Measurements from ENCODE around the gene SUGCT.

DNA sequence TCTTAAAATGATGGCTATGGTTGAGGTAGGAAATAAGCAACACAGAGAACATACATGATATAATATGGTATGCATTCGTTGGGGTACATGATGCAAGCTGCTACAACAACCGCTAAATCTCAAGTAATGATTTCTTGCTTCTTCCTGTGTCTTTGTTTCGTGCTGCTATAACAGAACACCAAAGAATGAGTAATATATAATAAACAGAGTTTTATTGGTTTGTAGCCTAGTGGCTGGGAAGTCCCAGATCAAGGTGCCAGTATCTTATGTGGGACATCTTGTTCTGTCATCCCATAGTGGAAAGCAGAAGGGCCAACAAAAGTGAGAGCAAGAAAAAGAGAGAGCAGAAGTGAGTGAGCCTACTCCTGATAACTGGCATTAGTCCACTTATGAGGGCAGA lies 689.7 kb downstream of the SUGCT start:
- TF ChIP-seq, protein P1, sequence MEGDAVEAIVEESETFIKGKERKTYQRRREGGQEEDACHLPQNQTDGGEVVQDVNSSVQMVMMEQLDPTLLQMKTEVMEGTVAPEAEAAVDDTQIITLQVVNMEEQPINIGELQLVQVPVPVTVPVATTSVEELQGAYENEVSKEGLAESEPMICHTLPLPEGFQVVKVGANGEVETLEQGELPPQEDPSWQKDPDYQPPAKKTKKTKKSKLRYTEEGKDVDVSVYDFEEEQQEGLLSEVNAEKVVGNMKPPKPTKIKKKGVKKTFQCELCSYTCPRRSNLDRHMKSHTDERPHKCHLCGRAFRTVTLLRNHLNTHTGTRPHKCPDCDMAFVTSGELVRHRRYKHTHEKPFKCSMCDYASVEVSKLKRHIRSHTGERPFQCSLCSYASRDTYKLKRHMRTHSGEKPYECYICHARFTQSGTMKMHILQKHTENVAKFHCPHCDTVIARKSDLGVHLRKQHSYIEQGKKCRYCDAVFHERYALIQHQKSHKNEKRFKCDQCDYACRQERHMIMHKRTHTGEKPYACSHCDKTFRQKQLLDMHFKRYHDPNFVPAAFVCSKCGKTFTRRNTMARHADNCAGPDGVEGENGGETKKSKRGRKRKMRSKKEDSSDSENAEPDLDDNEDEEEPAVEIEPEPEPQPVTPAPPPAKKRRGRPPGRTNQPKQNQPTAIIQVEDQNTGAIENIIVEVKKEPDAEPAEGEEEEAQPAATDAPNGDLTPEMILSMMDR (conservative IDR thresholded peaks at IDR 0.05) = no peak
- no peak for TF ChIP-seq ZFX (IDR thresholded peaks at IDR 0.05)

Measured in C4-2B (cell line).